GM18520 (cell line): ENCODE data around the gene GLP2R.

ENCODE experiments used
- ATAC-seq: cut with Tn5 transposase; IDR thresholded peaks from one replicate; pipeline ENCODE4 v1.9.1; 2021; ENCODE audit not compliant: unreplicated experiment

GLP2R gene

GRCh38 chr17:9811537-9811936 is 14.2 kb upstream of the GLP2R start:
- ATAC-seq, result no peak

- ATAC-seq, result no peak
Observed at GRCh38 chr17:9813166-9813565, 12.6 kb upstream of the GLP2R start.

GRCh38 chr17:9814337-9814945 is 11.3 kb upstream of the GLP2R start:
- no peak for ATAC-seq

GRCh38 chr17:9816472-9816871 is 9.3 kb upstream of the GLP2R start:
- ATAC-seq, result no peak

- ATAC-seq, result no peak
Observed at GRCh38 chr17:9817086-9817485, 8.6 kb upstream of the GLP2R start.

- ATAC-seq, result no peak
Observed at GRCh38 chr17:9818760-9819159, 7.0 kb upstream of the GLP2R start.

- ATAC-seq, result no peak
Observed at GRCh38 chr17:9820448-9820847, 5.3 kb upstream of the GLP2R start.

GRCh38 chr17:9821921-9822320 is 3.8 kb upstream of the GLP2R start, which contains the start of gene GSG1L2:
GSG1L2 (minus strand) TSS chr17:9822079; CDS start chr17:9822071, 8 bp downstream.
- no peak for ATAC-seq

- ATAC-seq, result no peak
Observed at GRCh38 chr17:9824094-9824493, 1.6 kb upstream of the GLP2R start.

GRCh38 chr17:9824797-9825338 is 856 bp upstream of the GLP2R start:
- ATAC-seq, result no peak

GRCh38 chr17:9828296-9829295 is 2.9 kb downstream of the GLP2R start:
- ATAC-seq, result no peak

- ATAC-seq, result no peak
Observed at GRCh38 chr17:9829343-9829742, 3.6 kb downstream of the GLP2R start.

GRCh38 chr17:9830711-9831110 is 5.0 kb downstream of the GLP2R start:
- ATAC-seq, result no peak

- ATAC-seq, result no peak
Observed at GRCh38 chr17:9833922-9834321, 8.2 kb downstream of the GLP2R start.

- no peak for ATAC-seq
Observed at GRCh38 chr17:9837551-9838471, 12.1 kb downstream of the GLP2R start.

- ATAC-seq, result no peak
Observed at GRCh38 chr17:9839433-9839832, 13.7 kb downstream of the GLP2R start.

- ATAC-seq, result no peak
Observed at GRCh38 chr17:9842057-9842758, 16.5 kb downstream of the GLP2R start.

GRCh38 chr17:9843152-9844010 is 17.7 kb downstream of the GLP2R start:
- ATAC-seq, result no peak

- no peak for ATAC-seq
Observed at GRCh38 chr17:9844153-9844552, 18.4 kb downstream of the GLP2R start.
